HG02970 (cell line): Measurements from ENCODE around the gene NKX1-1.
"Not testable (repeated sequence)": the region's sequence is repeated elsewhere in the genome, so short reads cannot be mapped to it uniquely, and the experiment has no call there.

ENCODE experiments used
- ATAC-seq: cut with Tn5 transposase; IDR thresholded peaks from one replicate; pipeline ENCODE4 v1.9.1; 2021; ENCODE audit warnings: mild to moderate bottlenecking, moderate library complexity, moderate number of reproducible peaks; ENCODE audit not compliant: unreplicated experiment, low FRiP score

NKX1-1 gene

GRCh38 chr4:1376391-1376840, 29.8 kb downstream of the NKX1-1 start:
- ATAC-seq, result no peak

GRCh38 chr4:1375761-1376322, 30.4 kb downstream of the NKX1-1 start:
- no peak for ATAC-seq

- no peak for ATAC-seq
Observed at GRCh38 chr4:1375051-1375721, 31.1 kb downstream of the NKX1-1 start.

GRCh38 chr4:1374706-1375045, 31.6 kb downstream of the NKX1-1 start:
- ATAC-seq, result no peak

- no peak for ATAC-seq
Observed at GRCh38 chr4:1373892-1374705, 32.1 kb downstream of the NKX1-1 start.

GRCh38 chr4:1372576-1372975, 33.7 kb downstream of the NKX1-1 start:
- not testable (repeated sequence) for ATAC-seq

- no peak for ATAC-seq
Observed at GRCh38 chr4:1371176-1372165, 34.8 kb downstream of the NKX1-1 start.

GRCh38 chr4:1370321-1371124, 35.7 kb downstream of the NKX1-1 start:
- ATAC-seq, result no peak

GRCh38 chr4:1369479-1370079, 36.7 kb downstream of the NKX1-1 start:
- ATAC-seq, result no peak

GRCh38 chr4:1369091-1369450, 37.2 kb downstream of the NKX1-1 start:
- no peak for ATAC-seq

- no peak for ATAC-seq
Observed at GRCh38 chr4:1368421-1369090, 37.7 kb downstream of the NKX1-1 start.

- ATAC-seq, result no peak
Observed at GRCh38 chr4:1367936-1368289, 38.3 kb downstream of the NKX1-1 start.

GRCh38 chr4:1367230-1367935, 38.9 kb downstream of the NKX1-1 start:
- ATAC-seq, result no peak

- no peak for ATAC-seq
Observed at GRCh38 chr4:1366371-1367229, 39.6 kb downstream of the NKX1-1 start.

- no peak for ATAC-seq
Observed at GRCh38 chr4:1365271-1366178, 40.7 kb downstream of the NKX1-1 start.

- no peak for ATAC-seq
Observed at GRCh38 chr4:1364748-1365147, 41.5 kb downstream of the NKX1-1 start.
